Rectal smooth muscle tissue (tissue), 1 donor: ENCODE measurements around the gene DDA1.

Experiments
- H3K27ac ChIP-seq: one replicate; pipeline ENCODE4 v1.7.0; 2013; ENCODE audit warnings: low read depth, low read length, inconsistent platforms
- H3K27me3 ChIP-seq: one replicate; pipeline ENCODE4 v1.7.0; 2013; ENCODE audit warnings: low read length; ENCODE audit not compliant: control insufficient read depth, insufficient read depth
- H3K36me3 ChIP-seq: one replicate; pipeline ENCODE4 v1.7.0; 2013; ENCODE audit warnings: low read length; ENCODE audit not compliant: control insufficient read depth, insufficient read depth
- H3K4me1 ChIP-seq: one replicate; pipeline ENCODE4 v1.7.0; 2013; ENCODE audit warnings: low read length; ENCODE audit not compliant: control insufficient read depth, insufficient read depth
- H3K4me3 ChIP-seq: one replicate; pipeline ENCODE4 v1.7.0; 2013; ENCODE audit warnings: low read length
- H3K9ac ChIP-seq: one replicate; pipeline ENCODE4 v1.7.0; 2013; ENCODE audit warnings: low read length

Gene DDA1

GRCh38 chr19:17306285-17306714 lies 3.1 kb upstream of the DDA1 start:
- peak overlapping the region; percentile 92 for H3K27ac ChIP-seq
- no peaks in the 10 kb centered on the region for H3K27me3 ChIP-seq
- peaks cover 22% of the 10 kb centered on the region for H3K4me1 ChIP-seq
- peak overlapping the region; percentile 93 for H3K4me3 ChIP-seq
- H3K9ac ChIP-seq: peak overlapping the region; percentile 71
- no peaks in the 10 kb centered on the region for H3K36me3 ChIP-seq

DNA sequence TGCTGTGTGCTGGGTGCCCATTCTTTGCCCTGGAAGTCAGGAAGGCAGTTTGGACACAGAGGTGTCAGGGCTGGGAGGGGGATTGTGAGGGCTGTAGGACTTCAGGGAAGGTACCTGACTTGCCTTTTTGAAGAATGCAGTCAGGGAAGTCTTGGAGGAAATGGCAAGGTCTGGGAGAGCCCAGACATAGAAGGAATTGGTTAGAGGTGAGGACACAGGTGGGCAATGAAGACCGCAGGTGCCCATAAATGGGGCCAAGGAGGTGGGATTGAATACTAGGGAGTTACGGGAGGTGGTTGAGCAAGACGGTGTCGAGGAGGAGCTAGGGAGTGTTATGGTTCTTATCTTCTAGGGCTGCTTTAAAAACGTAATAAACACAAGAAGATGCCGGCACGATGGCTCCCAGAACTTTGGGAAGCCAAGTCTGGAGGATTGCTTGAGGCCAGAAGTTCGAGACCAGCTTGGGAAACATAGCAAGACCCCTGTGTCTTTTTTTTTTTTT lies 1.4 kb upstream of the DDA1 start:
- peaks cover 6% of the 10 kb centered on the region for H3K36me3 ChIP-seq
- no peaks in the 10 kb centered on the region for H3K27me3 ChIP-seq
- no peak overlapping the region for H3K9ac ChIP-seq
- H3K4me3 ChIP-seq: no peak overlapping the region
- H3K27ac ChIP-seq: no peak overlapping the region
- H3K4me1 ChIP-seq: peaks cover 19% of the 10 kb centered on the region

GRCh38 chr19:17309965-17310461 lies 650 bp downstream of the DDA1 start:
- H3K36me3 ChIP-seq: peaks cover 19% of the 10 kb centered on the region
- no peaks in the 10 kb centered on the region for H3K27me3 ChIP-seq
- peaks cover 12% of the 10 kb centered on the region for H3K4me1 ChIP-seq
- H3K27ac ChIP-seq: no peak overlapping the region
- no peak overlapping the region for H3K9ac ChIP-seq
- H3K4me3 ChIP-seq: peak overlapping the region; percentile 86

GRCh38 chr19:17311455-17312188 lies 2.3 kb downstream of the DDA1 start:
- Histone ChIP-seq H3K27me3 (no peaks in the 10 kb centered on the region), H3K36me3 (peaks cover 19% of the 10 kb centered on the region), H3K4me1 (peaks cover 6% of the 10 kb centered on the region), H3K27ac (no peak overlapping the region), H3K4me3 (no peak overlapping the region), H3K9ac (no peak overlapping the region)

- Histone ChIP-seq H3K27ac (no peak overlapping the region), H3K36me3 (peaks cover 19% of the 10 kb centered on the region), H3K4me1 (peaks cover 6% of the 10 kb centered on the region), H3K27me3 (no peaks in the 10 kb centered on the region), H3K4me3 (no peak overlapping the region), H3K9ac (no peak overlapping the region)
These were observed 3.1 kb downstream of the DDA1 start for GRCh38 chr19:17312189-17313113.

GRCh38 chr19:17314007-17314593 lies 4.7 kb downstream of the DDA1 start:
- H3K36me3 ChIP-seq: peaks cover 19% of the 10 kb centered on the region
- peaks cover 6% of the 10 kb centered on the region for H3K4me1 ChIP-seq
- no peak overlapping the region for H3K27ac ChIP-seq
- H3K9ac ChIP-seq: no peak overlapping the region
- H3K27me3 ChIP-seq: no peaks in the 10 kb centered on the region
- no peak overlapping the region for H3K4me3 ChIP-seq

GRCh38 chr19:17318966-17319365 lies 9.6 kb downstream of the DDA1 start:
- Histone ChIP-seq H3K36me3 (peaks cover 22% of the 10 kb centered on the region), H3K9ac (no peak overlapping the region), H3K27me3 (no peaks in the 10 kb centered on the region), H3K4me1 (no peaks in the 10 kb centered on the region), H3K27ac (no peak overlapping the region), H3K4me3 (no peak overlapping the region)

DNA sequence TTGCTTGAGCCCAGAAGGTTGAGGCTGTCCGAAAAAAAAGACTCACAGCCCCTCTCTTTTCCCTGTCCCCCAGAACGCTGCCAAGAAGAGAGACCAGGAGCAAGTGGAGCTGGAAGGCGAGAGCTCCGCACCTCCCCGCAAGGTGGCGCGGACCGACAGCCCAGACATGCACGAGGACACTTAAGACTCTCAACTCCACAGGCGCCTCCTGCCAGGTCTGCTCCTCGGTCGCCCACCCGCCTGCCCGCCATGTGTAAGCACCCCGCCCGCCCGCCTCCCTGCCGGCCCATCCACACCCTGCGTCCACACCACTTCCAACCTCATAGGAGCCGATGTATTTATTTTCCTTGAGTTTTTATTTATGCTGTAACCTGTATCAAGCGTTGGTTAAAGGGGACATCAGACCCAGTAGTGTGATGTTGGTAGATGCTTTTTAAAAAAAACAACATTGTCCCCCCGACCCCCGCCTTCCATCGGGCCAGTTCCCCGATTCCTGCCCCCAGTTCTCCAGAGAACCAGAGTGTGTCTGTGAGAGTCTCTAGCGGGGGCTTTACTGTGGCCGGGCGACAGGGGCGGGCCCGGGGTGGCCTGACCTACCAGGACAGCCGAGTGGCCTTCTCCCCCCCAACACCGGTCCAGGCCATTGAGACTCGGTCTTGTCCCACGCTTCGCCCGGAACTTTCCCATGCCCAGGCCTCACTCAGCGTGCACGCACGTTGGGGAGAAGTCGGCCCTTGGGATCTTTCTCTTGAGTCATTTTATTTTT lies 10.3 kb downstream of the DDA1 start:
- H3K9ac ChIP-seq: no peak overlapping the region
- no peaks in the 10 kb centered on the region for H3K4me1 ChIP-seq
- H3K27ac ChIP-seq: no peak overlapping the region
- H3K36me3 ChIP-seq: peaks cover 16% of the 10 kb centered on the region
- H3K27me3 ChIP-seq: no peaks in the 10 kb centered on the region
- no peak overlapping the region for H3K4me3 ChIP-seq

GRCh38 chr19:17320435-17320834 lies 11.1 kb downstream of the DDA1 start:
- Histone ChIP-seq H3K27me3 (no peaks in the 10 kb centered on the region), H3K36me3 (peaks cover 13% of the 10 kb centered on the region), H3K27ac (no peak overlapping the region), H3K4me1 (no peaks in the 10 kb centered on the region), H3K9ac (no peak overlapping the region), H3K4me3 (no peak overlapping the region)

DNA sequence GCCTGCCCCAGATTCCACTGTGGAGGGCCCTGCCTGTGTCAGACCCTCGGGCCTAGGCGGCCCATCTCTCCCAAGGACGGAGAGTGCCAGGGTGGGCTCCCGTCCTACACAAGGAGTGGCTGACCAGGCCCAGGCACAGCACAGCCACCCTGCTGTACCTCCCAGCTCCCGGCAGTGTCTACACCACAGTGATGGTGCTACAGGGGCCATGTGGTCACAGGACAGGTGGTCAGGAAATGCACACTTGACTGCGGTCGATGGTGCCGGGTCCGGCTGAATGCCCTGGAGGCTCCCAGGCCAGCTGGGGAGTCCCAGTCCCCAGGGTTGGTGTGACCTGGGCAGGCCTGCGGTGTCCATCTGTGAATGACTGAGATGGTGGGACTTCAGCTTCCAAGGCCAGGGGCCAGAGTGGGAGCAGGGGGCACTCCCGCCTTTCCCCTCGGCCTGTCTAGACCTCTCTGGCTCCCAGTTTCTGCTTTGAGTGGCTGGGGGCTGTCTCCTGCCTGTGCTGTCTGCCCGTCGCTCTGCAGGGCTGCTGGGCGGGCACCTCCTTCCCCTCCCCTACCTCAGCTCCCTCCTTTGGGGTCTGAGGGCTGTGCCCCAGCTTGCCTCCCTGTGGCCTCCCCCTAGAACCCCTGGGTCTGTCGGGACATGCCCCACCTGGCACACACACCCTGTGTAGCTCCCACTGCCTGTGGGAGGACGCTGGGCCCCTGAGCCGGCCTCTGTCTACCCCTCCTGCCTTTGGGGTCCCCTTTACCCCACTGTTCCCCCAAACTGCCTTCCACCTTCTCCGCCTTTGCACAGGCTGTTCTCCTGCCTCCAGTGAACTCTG lies 12.5 kb downstream of the DDA1 start:
- Histone ChIP-seq H3K4me1 (no peaks in the 10 kb centered on the region), H3K27ac (no peak overlapping the region), H3K4me3 (no peak overlapping the region), H3K9ac (no peak overlapping the region), H3K27me3 (no peaks in the 10 kb centered on the region), H3K36me3 (peaks cover 13% of the 10 kb centered on the region)

DNA sequence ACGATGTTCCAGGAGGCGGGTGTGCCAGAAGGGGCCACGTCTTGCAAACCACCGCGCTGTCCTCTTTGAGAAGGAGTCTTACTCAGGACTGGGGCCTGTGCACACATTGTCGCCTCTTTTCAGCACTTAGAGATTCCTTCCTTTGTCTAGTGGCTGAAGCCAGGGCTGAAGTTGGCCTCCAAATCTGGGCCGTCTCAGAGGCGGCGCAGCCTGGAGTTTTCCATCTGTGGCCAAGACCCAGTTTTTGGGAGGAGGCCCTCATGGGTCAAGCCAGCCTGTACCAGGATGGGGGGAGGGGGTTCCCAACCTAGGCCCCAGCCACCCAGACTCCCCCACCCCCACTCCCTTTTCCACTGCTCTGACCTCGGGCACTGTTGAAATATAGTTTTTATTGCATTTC lies 13.5 kb downstream of the DDA1 start:
- H3K9ac ChIP-seq: no peak overlapping the region
- H3K4me3 ChIP-seq: no peak overlapping the region
- peaks cover 13% of the 10 kb centered on the region for H3K36me3 ChIP-seq
- H3K27me3 ChIP-seq: no peaks in the 10 kb centered on the region
- H3K27ac ChIP-seq: no peak overlapping the region
- H3K4me1 ChIP-seq: no peaks in the 10 kb centered on the region
